ENCODE results near the gene CDH18. TPM values are rescaled to one million over a fixed set of nuclear protein-coding genes. Genes with fewer than 3 reads are reported as not detected.
A peak's percentile ranks its signal among the peaks of the same experiment; 100 is the strongest.

Gene CDH18
- total and polyA plus RNA-seq, 2 donors (not counting 1 experiment from before 2014, with no cell fraction given), result 0.16 to 0.33 TPM

DNA sequence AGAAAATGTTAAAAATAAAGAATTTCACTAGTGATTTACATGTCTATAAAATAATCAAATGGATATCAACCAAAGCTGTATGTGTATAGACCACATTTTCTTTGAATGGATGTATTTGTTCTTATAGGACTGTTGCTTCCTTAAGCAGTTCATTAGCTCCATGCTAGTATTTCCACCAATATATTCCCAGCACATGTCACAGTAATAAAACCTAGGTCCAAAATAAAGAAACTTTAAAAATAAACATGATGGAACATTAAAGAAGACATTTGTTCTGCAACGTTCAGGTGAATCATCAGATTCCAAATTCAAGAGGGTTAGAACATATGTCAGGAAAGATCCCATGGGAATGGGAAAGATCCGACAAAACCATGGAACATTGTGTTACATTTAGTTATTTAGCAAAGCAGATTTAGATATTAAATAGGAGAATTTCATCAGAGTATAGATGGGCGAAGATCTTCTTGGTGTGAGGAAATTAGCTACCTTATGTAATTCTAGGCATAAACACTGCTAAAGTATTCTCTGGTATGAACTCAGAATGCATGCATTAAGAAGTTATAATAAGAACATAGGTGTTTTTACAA is 490.7 kb downstream of the CDH18 start:
- DNase-seq (ENCODE audit: low read depth in 2 of 2), result no peak
- no peaks in the 10 kb centered on the region for H3K9me3 ChIP-seq (ENCODE audit: control insufficient read depth, insufficient read depth, low read depth, low read length)
- H3K79me2 ChIP-seq (ENCODE audit: control insufficient read depth, insufficient read depth, low read length), result no peaks in the 10 kb centered on the region
- H2AFZ ChIP-seq (ENCODE audit: low read length), result no peak overlapping the region
- no peaks in the 10 kb centered on the region for H4K20me1 ChIP-seq (ENCODE audit: control insufficient read depth, extremely low read depth, insufficient read depth, low read length)
- H3K36me3 ChIP-seq (ENCODE audit: control insufficient read depth, insufficient read depth, low read length), result no peaks in the 10 kb centered on the region
- H3K27me3 ChIP-seq (ENCODE audit: control insufficient read depth, insufficient read depth, low read length), result no peaks in the 10 kb centered on the region
- H3K4me1 ChIP-seq (ENCODE audit: control insufficient read depth, extremely low read depth, insufficient read depth, low read length), result no peaks in the 10 kb centered on the region
- no peak overlapping the region for H3K4me3 ChIP-seq (replicated peaks in 1 of 4; ENCODE audit: control extremely low read depth in 1 of 4, insufficient read depth in 1 of 4, low read depth in 3 of 4, low read length in 4 of 4)
- no peak for TF ChIP-seq EZH2 (IDR thresholded peaks at IDR 0.05; ENCODE audit: low read length, missing control alignments)
- TF ChIP-seq, protein P1, sequence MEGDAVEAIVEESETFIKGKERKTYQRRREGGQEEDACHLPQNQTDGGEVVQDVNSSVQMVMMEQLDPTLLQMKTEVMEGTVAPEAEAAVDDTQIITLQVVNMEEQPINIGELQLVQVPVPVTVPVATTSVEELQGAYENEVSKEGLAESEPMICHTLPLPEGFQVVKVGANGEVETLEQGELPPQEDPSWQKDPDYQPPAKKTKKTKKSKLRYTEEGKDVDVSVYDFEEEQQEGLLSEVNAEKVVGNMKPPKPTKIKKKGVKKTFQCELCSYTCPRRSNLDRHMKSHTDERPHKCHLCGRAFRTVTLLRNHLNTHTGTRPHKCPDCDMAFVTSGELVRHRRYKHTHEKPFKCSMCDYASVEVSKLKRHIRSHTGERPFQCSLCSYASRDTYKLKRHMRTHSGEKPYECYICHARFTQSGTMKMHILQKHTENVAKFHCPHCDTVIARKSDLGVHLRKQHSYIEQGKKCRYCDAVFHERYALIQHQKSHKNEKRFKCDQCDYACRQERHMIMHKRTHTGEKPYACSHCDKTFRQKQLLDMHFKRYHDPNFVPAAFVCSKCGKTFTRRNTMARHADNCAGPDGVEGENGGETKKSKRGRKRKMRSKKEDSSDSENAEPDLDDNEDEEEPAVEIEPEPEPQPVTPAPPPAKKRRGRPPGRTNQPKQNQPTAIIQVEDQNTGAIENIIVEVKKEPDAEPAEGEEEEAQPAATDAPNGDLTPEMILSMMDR (conservative IDR thresholded peaks at IDR 0.05 in 1 of 2, IDR thresholded peaks at IDR 0.05 in 1 of 2; ENCODE audit: low read depth in 1 of 2, low read length in 2 of 2), result no peak
- no peak overlapping the region for H3K4me2 ChIP-seq (ENCODE audit: extremely low read depth, insufficient read depth, low read length)
- H3K9ac ChIP-seq (ENCODE audit: insufficient read depth, low read length), result no peak overlapping the region
- H3K27ac ChIP-seq (ENCODE audit: insufficient read depth, low read length), result no peak overlapping the region

DNA sequence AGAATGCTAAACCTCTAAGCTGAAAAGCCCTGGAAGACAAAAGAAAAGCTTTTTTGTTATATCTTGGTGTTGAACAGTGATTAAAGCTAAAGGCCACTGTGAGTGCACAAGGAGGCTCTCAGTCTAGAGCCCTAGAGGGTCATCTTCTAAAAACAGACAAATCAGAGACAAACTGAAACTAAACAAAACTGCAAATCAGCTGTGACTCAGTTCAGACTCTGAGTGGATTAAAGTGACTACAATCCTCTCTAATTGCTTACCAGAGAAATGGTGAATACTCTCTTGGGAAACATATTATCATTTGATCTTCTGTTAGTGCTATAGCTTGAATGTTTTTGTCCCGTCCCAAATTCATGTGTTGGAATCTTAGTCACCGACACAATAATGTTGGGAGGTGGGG is 491.9 kb downstream of the CDH18 start:
- H3K4me2 ChIP-seq (ENCODE audit: extremely low read depth, insufficient read depth, low read length), result no peak overlapping the region
- no peak overlapping the region for H2AFZ ChIP-seq (ENCODE audit: low read length)
- H3K9me3 ChIP-seq (ENCODE audit: control insufficient read depth, insufficient read depth, low read depth, low read length), result no peaks in the 10 kb centered on the region
- H3K27me3 ChIP-seq (ENCODE audit: control insufficient read depth, insufficient read depth, low read length), result no peaks in the 10 kb centered on the region
- H3K79me2 ChIP-seq (ENCODE audit: control insufficient read depth, insufficient read depth, low read length), result no peaks in the 10 kb centered on the region
- no peaks in the 10 kb centered on the region for H3K36me3 ChIP-seq (ENCODE audit: control insufficient read depth, insufficient read depth, low read length)
- no peaks in the 10 kb centered on the region for H3K4me1 ChIP-seq (ENCODE audit: control insufficient read depth, extremely low read depth, insufficient read depth, low read length)
- no peak overlapping the region for H3K9ac ChIP-seq (ENCODE audit: insufficient read depth, low read length)
- no peaks in the 10 kb centered on the region for H4K20me1 ChIP-seq (ENCODE audit: control insufficient read depth, extremely low read depth, insufficient read depth, low read length)
- no peak overlapping the region for H3K4me3 ChIP-seq (replicated peaks in 1 of 4; ENCODE audit: control extremely low read depth in 1 of 4, insufficient read depth in 1 of 4, low read depth in 3 of 4, low read length in 4 of 4)
- TF ChIP-seq, protein P1 (conservative IDR thresholded peaks at IDR 0.05 in 1 of 2, IDR thresholded peaks at IDR 0.05 in 1 of 2; ENCODE audit: low read depth in 1 of 2, low read length in 2 of 2), result no peak
- TF ChIP-seq EZH2 (IDR thresholded peaks at IDR 0.05; ENCODE audit: low read length, missing control alignments), result no peak
- DNase-seq (ENCODE audit: low read depth in 2 of 2), result peak in 1 of 2 donors; percentile 19
- no peak overlapping the region for H3K27ac ChIP-seq (ENCODE audit: insufficient read depth, low read length)

DNA sequence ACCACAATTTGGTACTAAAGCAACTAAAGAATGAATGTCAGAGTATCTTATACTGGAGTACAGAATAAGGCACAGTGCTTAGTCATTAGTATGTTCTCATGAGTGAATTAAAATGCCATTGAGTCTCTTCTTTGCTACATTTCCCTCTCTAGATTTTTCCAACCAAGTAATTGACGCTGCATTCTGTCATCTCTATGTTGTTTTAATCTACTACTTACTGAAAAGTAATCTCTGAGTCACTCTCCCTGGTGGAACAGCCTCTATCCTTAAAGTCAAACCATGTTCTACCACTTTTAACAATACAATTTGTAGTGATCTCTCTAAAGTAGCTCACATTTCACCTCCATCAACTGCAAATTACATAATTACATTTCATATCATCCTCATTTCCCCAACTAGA is 495.1 kb downstream of the CDH18 start:
- peak in 1 of 2 donors; percentile 21 for DNase-seq (ENCODE audit: low read depth in 2 of 2)
- Histone ChIP-seq H2AFZ (ENCODE audit: low read length) (no peak overlapping the region), H3K79me2 (ENCODE audit: control insufficient read depth, insufficient read depth, low read length) (no peaks in the 10 kb centered on the region), H3K9me3 (ENCODE audit: control insufficient read depth, insufficient read depth, low read depth, low read length) (no peaks in the 10 kb centered on the region), H3K9ac (ENCODE audit: insufficient read depth, low read length) (no peak overlapping the region), H3K36me3 (ENCODE audit: control insufficient read depth, insufficient read depth, low read length) (no peaks in the 10 kb centered on the region), H3K4me2 (ENCODE audit: extremely low read depth, insufficient read depth, low read length) (no peak overlapping the region), H3K4me3 (replicated peaks in 1 of 4; ENCODE audit: control extremely low read depth in 1 of 4, insufficient read depth in 1 of 4, low read depth in 3 of 4, low read length in 4 of 4) (no peak overlapping the region), H3K27ac (ENCODE audit: insufficient read depth, low read length) (no peak overlapping the region), H3K4me1 (ENCODE audit: control insufficient read depth, extremely low read depth, insufficient read depth, low read length) (no peaks in the 10 kb centered on the region), H4K20me1 (ENCODE audit: control insufficient read depth, extremely low read depth, insufficient read depth, low read length) (no peaks in the 10 kb centered on the region), H3K27me3 (ENCODE audit: control insufficient read depth, insufficient read depth, low read length) (no peaks in the 10 kb centered on the region)
- no peak for TF ChIP-seq EZH2 (IDR thresholded peaks at IDR 0.05; ENCODE audit: low read length, missing control alignments)
- TF ChIP-seq, protein P1 (conservative IDR thresholded peaks at IDR 0.05 in 1 of 2, IDR thresholded peaks at IDR 0.05 in 1 of 2; ENCODE audit: low read depth in 1 of 2, low read length in 2 of 2), result no peak

Data from fibroblast of lung (primary cell).